ENCODE measurements around the gene GPR55. TPM values are rescaled to one million over a fixed set of nuclear protein-coding genes. Genes with fewer than 3 reads are reported as not detected.

GPR55 gene
- total and polyA plus RNA-seq, 2 of the 4 experiments (the other 2 are of a cell fraction), result 0.03 TPM; not detected in 1

DNA sequence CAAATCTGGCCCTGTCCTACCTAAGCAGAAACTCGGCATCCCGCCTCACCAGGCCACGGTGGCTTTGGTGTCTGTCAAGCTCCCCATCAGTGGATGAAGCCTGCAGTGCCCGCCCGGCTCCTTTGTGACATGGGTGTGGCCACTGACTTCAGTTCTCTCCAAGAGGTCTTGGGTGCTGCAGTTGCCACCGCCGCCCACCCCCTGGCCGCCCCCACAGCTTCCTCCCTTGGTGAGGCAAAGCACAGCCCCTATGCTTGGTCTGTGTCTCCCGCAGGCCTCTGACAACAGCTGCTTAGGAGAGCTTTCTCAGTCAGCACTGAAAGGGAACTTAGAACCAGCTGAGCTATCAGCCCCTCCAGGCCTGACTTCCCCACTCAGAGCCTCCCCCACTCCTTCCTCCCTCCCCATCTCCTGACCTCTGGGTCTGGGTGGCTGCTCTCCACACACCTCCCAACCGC lies 22.9 kb upstream of the GPR55 start:
- ATAC-seq (ENCODE audit: low read depth) (no peak), DNase-seq (no peak)
- Histone ChIP-seq H3K9me3 (ENCODE audit: control insufficient read depth, insufficient read depth, low read length) (no peaks in the 10 kb centered on the region), H3K27me3 (ENCODE audit: control insufficient read depth, insufficient read depth, low read length) (peaks cover 26% of the 10 kb centered on the region), H3K14ac (replicated peaks; ENCODE audit: low read depth, low read length) (no peak overlapping the region), H2AFZ (replicated peaks; ENCODE audit: low read length, poor library complexity) (no peak overlapping the region), H2BK15ac (ENCODE audit: low read depth, low read length) (no peak overlapping the region), H2AK9ac (replicated peaks; ENCODE audit: low read depth, low read length, poor library complexity) (no peak overlapping the region), H2BK20ac (ENCODE audit: low read depth, low read length) (no peak overlapping the region), H4K91ac (ENCODE audit: insufficient read depth, low read depth, low read length) (no peak overlapping the region), H3K4me2 (ENCODE audit: low read depth, low read length) (no peak overlapping the region), H3K4me3 (ENCODE audit: insufficient read depth, low read depth, low read length) (no peak overlapping the region), H3K9me1 (ENCODE audit: insufficient read depth, low read length) (no peaks in the 10 kb centered on the region), H2AK5ac (ENCODE audit: low read depth, low read length) (no peak overlapping the region), H4K20me1 (ENCODE audit: insufficient read depth, low read length) (no peaks in the 10 kb centered on the region), H3K56ac (ENCODE audit: extremely low read depth, insufficient read depth, low read length) (no peak overlapping the region), H3K23ac (ENCODE audit: low read depth, low read length) (no peak overlapping the region), H3K36me3 (ENCODE audit: control insufficient read depth, insufficient read depth, low read length) (no peaks in the 10 kb centered on the region), H2BK5ac (ENCODE audit: low read depth, low read length, poor library complexity, severe bottlenecking) (no peak overlapping the region), H3K27ac (ENCODE audit: insufficient read depth, low read length) (no peak overlapping the region), H3K18ac (ENCODE audit: low read depth, low read length) (no peak overlapping the region), H4K8ac (ENCODE audit: low read depth in 2 of 2, low read length in 2 of 2) (no peak overlapping the region), H3K9ac (ENCODE audit: low read depth, low read length) (no peak overlapping the region), H3K4me1 (ENCODE audit: control insufficient read depth, insufficient read depth, low read length) (no peaks in the 10 kb centered on the region), H3K4ac (ENCODE audit: low read depth, low read length) (no peak overlapping the region), H2BK120ac (ENCODE audit: low read depth, low read length) (no peak overlapping the region), H4K5ac (ENCODE audit: low read depth, low read length) (no peak overlapping the region), H3K79me1 (ENCODE audit: low read depth in 1 of 2, low read length in 2 of 2) (no peaks in the 10 kb centered on the region)
- WGBS, 2 experiments (ENCODE audit: extremely low coverage in 2 of 2, insufficient read length in 1 of 2), result 74% methylated on average over 6 of the region's 10 CpGs; no CpG with 5 or more reads in 1 of the 2 experiments
- intact Hi-C loops (cut with micrococcal nuclease), result no loop called here
- in situ Hi-C loops (cut with MboI; ENCODE audit: low sequenced_read_pairs), result no loop called here
- CTCF ChIA-PET, result no interaction called here
- POLR2A ChIA-PET (ENCODE audit: unreplicated experiment), result no interaction called here
- no TSS peak for BruUV-seq (replicated peaks)
- TF ChIP-seq, protein P1, sequence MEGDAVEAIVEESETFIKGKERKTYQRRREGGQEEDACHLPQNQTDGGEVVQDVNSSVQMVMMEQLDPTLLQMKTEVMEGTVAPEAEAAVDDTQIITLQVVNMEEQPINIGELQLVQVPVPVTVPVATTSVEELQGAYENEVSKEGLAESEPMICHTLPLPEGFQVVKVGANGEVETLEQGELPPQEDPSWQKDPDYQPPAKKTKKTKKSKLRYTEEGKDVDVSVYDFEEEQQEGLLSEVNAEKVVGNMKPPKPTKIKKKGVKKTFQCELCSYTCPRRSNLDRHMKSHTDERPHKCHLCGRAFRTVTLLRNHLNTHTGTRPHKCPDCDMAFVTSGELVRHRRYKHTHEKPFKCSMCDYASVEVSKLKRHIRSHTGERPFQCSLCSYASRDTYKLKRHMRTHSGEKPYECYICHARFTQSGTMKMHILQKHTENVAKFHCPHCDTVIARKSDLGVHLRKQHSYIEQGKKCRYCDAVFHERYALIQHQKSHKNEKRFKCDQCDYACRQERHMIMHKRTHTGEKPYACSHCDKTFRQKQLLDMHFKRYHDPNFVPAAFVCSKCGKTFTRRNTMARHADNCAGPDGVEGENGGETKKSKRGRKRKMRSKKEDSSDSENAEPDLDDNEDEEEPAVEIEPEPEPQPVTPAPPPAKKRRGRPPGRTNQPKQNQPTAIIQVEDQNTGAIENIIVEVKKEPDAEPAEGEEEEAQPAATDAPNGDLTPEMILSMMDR (conservative IDR thresholded peaks at IDR 0.05; ENCODE audit: low read depth, low read length), result no peak
- TF ChIP-seq POLR2A (IDR thresholded peaks at IDR 0.05; ENCODE audit: low read depth, low read length) (no peak), MAFK (IDR thresholded peaks at IDR 0.05; ENCODE audit: low read depth, low read length) (no peak), SMC3 (IDR thresholded peaks at IDR 0.05; ENCODE audit: low read depth, low read length) (no peak), CEBPB (IDR thresholded peaks at IDR 0.05; ENCODE audit: low read depth, low read length) (no peak), CHD1 (IDR thresholded peaks at IDR 0.05; ENCODE audit: low read depth, low read length) (no peak), MXI1 (IDR thresholded peaks at IDR 0.05; ENCODE audit: borderline replicate concordance, low read depth, low read length) (no peak), BHLHE40 (IDR thresholded peaks at IDR 0.05; ENCODE audit: low read depth, low read length) (no peak), RCOR1 (IDR thresholded peaks at IDR 0.05; ENCODE audit: insufficient replicate concordance, low read length) (no peak), FOS (IDR thresholded peaks at IDR 0.05; ENCODE audit: low read depth, low read length) (no peak), RAD21 (IDR thresholded peaks at IDR 0.05; ENCODE audit: low read length) (no peak), MAZ (IDR thresholded peaks at IDR 0.05; ENCODE audit: borderline replicate concordance, low read depth, low read length) (no peak), RFX5 (IDR thresholded peaks at IDR 0.05; ENCODE audit: low read depth, low read length) (no peak)
- TF ChIP-seq, protein P2, sequence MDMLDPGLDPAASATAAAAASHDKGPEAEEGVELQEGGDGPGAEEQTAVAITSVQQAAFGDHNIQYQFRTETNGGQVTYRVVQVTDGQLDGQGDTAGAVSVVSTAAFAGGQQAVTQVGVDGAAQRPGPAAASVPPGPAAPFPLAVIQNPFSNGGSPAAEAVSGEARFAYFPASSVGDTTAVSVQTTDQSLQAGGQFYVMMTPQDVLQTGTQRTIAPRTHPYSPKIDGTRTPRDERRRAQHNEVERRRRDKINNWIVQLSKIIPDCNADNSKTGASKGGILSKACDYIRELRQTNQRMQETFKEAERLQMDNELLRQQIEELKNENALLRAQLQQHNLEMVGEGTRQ (IDR thresholded peaks at IDR 0.05; ENCODE audit: low read depth, low read length), result no peak
- TF ChIP-seq, protein P3, sequence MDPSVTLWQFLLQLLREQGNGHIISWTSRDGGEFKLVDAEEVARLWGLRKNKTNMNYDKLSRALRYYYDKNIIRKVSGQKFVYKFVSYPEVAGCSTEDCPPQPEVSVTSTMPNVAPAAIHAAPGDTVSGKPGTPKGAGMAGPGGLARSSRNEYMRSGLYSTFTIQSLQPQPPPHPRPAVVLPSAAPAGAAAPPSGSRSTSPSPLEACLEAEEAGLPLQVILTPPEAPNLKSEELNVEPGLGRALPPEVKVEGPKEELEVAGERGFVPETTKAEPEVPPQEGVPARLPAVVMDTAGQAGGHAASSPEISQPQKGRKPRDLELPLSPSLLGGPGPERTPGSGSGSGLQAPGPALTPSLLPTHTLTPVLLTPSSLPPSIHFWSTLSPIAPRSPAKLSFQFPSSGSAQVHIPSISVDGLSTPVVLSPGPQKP (IDR thresholded peaks at IDR 0.05; ENCODE audit: borderline replicate concordance, low read depth, low read length), result no peak
- dilution Hi-C loops (cut with HindIII; ENCODE audit: low sequenced_read_pairs, unreplicated experiment), result no loop called here

All from IMR-90 (cell line).